ENCODE results near the gene ZNF777. TPM values are rescaled to one million over a fixed set of nuclear protein-coding genes. Genes with fewer than 3 reads are reported as not detected.
A peak's percentile ranks its signal among the peaks of the same experiment; 100 is the strongest.

The ZNF777 gene
- total RNA-seq, 1 donor from 2014 or later = 6.6 TPM

DNA sequence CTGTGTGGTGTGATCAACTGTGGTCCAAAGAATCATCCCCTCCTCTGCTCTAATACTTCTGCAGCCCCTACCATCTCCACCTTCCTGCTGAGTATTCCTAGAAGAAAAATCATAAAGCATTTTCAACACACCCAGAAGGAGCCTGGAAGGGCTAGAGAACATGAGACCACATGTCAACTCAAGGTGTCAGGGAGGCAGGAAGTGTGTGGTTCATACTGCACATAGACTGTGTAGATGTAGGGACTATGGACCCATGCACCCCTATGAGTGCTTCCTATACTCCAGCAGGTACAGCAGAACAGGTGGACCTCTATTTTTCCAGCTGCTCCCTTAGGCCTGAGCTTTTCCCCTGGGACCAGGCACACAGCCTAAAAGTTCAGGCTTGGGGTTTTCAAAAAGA lies 39.3 kb upstream of the ZNF777 start:
- Histone ChIP-seq H3K36me3 (ENCODE audit: control insufficient read depth, insufficient read depth, low read length) (no peaks in the 10 kb centered on the region), H3K27me3 (ENCODE audit: control insufficient read depth, insufficient read depth, low read length) (no peaks in the 10 kb centered on the region), H3K4me3 (ENCODE audit: low read depth, low read length) (no peak overlapping the region)
- DNase-seq (ENCODE audit: low read depth) (no peak), FAIRE-seq (no peak)
- TF ChIP-seq, protein P1, sequence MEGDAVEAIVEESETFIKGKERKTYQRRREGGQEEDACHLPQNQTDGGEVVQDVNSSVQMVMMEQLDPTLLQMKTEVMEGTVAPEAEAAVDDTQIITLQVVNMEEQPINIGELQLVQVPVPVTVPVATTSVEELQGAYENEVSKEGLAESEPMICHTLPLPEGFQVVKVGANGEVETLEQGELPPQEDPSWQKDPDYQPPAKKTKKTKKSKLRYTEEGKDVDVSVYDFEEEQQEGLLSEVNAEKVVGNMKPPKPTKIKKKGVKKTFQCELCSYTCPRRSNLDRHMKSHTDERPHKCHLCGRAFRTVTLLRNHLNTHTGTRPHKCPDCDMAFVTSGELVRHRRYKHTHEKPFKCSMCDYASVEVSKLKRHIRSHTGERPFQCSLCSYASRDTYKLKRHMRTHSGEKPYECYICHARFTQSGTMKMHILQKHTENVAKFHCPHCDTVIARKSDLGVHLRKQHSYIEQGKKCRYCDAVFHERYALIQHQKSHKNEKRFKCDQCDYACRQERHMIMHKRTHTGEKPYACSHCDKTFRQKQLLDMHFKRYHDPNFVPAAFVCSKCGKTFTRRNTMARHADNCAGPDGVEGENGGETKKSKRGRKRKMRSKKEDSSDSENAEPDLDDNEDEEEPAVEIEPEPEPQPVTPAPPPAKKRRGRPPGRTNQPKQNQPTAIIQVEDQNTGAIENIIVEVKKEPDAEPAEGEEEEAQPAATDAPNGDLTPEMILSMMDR (IDR thresholded peaks at IDR 0.05; ENCODE audit: insufficient read depth, low read length, severe bottlenecking) = no peak

DNA sequence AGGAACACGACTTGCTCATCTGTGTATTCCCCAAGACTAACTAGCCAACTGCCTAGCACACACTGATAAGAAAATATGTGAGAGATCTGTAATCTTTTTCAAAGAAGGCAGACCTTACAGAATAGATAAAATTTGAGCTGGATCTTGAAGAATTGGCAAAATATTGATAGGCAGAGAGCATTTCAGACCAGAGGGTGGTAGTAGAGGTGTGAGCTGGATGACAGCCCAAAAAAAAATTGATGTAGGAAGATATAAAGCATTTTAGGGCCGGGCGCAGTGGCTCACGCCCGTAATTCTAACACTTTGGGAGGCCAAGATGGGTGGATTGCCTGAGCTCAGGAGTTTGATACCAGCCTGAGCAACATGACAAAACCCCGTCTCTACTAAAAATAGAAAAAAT lies 37.9 kb upstream of the ZNF777 start:
- no peak for FAIRE-seq
- no peak for DNase-seq (ENCODE audit: low read depth)
- Histone ChIP-seq H3K36me3 (ENCODE audit: control insufficient read depth, insufficient read depth, low read length) (peaks cover 2% of the 10 kb centered on the region), H3K27me3 (ENCODE audit: control insufficient read depth, insufficient read depth, low read length) (no peaks in the 10 kb centered on the region), H3K4me3 (ENCODE audit: low read depth, low read length) (no peak overlapping the region)
- TF ChIP-seq, protein P1 (IDR thresholded peaks at IDR 0.05; ENCODE audit: insufficient read depth, low read length, severe bottlenecking) = no peak

DNA sequence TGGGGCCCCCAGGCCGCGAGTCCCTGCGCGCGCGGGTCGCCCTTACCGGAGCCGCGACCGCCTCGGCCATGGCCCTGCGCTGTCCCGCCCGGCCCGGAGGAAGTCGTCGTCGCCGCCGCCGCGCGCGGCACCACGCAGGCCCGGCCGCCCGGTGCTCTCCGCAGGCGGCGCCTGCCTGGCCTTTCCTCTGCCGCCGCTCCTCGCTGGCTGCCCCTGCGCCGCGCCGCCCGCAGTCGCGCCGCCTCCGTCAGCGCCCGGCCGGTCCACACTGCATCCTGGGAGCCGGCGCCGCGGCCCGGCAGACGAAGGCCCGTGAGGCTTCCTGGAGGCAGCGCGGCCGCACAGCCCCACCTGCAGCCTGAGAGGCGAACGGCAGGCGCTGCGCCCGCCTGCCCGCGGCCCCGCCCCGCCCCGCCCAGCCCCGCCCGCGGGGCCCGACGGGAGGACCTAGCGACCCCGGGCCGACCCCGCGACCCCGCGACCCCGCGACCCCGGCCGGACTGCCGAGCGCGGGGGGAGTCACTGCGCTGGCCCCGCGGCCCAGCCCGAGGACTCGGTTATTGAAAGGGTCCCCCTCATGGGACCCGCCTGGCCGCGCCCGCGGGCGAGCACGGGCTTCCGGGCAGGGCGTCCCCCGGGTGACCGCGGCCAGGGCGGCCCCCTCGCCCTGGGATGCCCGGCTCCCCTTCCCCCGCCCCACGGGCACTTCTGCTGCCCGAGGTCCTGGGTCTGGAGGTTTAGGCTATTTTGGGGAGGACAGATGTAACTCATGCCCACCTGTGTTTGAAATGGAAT lies 36.8 kb upstream of the ZNF777 start, which contains the start of gene ZNF746:
Gene ZNF746 (minus strand): TSS at position 343 of the 795 bp plus-strand sequence. CDS start 273 bp downstream, at position 70.
- TF ChIP-seq, protein P1 (IDR thresholded peaks at IDR 0.05; ENCODE audit: insufficient read depth, low read length, severe bottlenecking) = peak; percentile 70

GRCh38 chr7:149496642-149497391 lies 36.0 kb upstream of the ZNF777 start:
- Histone ChIP-seq H3K27me3 (ENCODE audit: control insufficient read depth, insufficient read depth, low read length) (no peaks in the 10 kb centered on the region), H3K4me3 (ENCODE audit: low read depth, low read length) (peak overlapping the region; percentile 51), H3K36me3 (ENCODE audit: control insufficient read depth, insufficient read depth, low read length) (peaks cover 14% of the 10 kb centered on the region)
- FAIRE-seq = no peak
- DNase-seq (ENCODE audit: low read depth) = peak; percentile 10
- TF ChIP-seq, protein P1 (IDR thresholded peaks at IDR 0.05; ENCODE audit: insufficient read depth, low read length, severe bottlenecking) = no peak

More for the DNA sequence above, 36.8 kb upstream of the ZNF777 start, which contains the start of gene ZNF746:
- H3K27me3 ChIP-seq (ENCODE audit: control insufficient read depth, insufficient read depth, low read length) = no peaks in the 10 kb centered on the region
- peak within 1 kb of the TSS; percentile 51 for H3K4me3 ChIP-seq (ENCODE audit: low read depth, low read length)
- H3K36me3 ChIP-seq (ENCODE audit: control insufficient read depth, insufficient read depth, low read length) = peaks cover 11% of the 10 kb centered on the region
- no peak for FAIRE-seq
- DNase-seq (ENCODE audit: low read depth) = peak; percentile 56

- Histone ChIP-seq H3K36me3 (ENCODE audit: control insufficient read depth, insufficient read depth, low read length) (peaks cover 21% of the 10 kb centered on the region), H3K27me3 (ENCODE audit: control insufficient read depth, insufficient read depth, low read length) (no peaks in the 10 kb centered on the region), H3K4me3 (ENCODE audit: low read depth, low read length) (peak overlapping the region; percentile 51)
- peak; percentile 43 for DNase-seq (ENCODE audit: low read depth)
- TF ChIP-seq, protein P1 (IDR thresholded peaks at IDR 0.05; ENCODE audit: insufficient read depth, low read length, severe bottlenecking) = no peak
- no peak for FAIRE-seq
Observed at GRCh38 chr7:149495785-149496641, 35.2 kb upstream of the ZNF777 start.
